ENCODE results near the gene CTXN2.

- no peak for TF ChIP-seq SIN3A (IDR thresholded peaks at IDR 0.05; ENCODE audit: borderline replicate concordance, low read depth, low read length)
- no peak for TF ChIP-seq RAD21 (CRISPR knock-in tag; IDR thresholded peaks at IDR 0.05)
Observed at GRCh38 chr15:48149858-48150257, 41.6 kb upstream of the CTXN2 start.

Data from HepG2 (cell line).